ENCODE results near the gene PANK4. TPM values are rescaled to one million over a fixed set of nuclear protein-coding genes. Genes with fewer than 3 reads are reported as not detected.
"Not testable (repeated sequence)": the region's sequence is repeated elsewhere in the genome, so short reads cannot be mapped to it uniquely, and the experiment has no call there.

PANK4 gene
- total RNA-seq, 1 donor from 2014 or later, result 22.4 TPM

GRCh38 chr1:2460996-2461751, 65.2 kb downstream of the PANK4 start:
- no peak for DNase-seq (ENCODE audit: low read depth, low spot score)

DNA sequence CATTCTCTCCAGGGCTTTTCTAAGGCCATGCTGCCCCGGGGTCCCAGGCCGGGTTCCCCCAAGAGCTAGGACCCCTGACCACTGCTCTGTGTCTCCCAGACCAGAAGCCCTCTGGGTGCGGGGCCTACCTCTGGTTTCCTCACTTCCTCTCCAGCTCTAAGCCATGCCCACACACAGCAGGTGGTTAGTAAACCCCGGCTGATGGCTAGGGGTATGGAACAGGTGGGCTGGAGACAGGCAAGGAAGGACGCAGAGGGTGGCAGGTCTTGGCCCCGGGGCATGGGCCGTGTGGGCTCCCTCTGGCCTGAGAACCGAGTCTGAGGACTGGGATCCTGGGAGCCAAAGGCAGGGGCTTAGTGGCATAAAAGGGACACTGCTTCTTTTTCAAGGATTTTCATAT, 66.2 kb downstream of the PANK4 start:
- no peak for DNase-seq (ENCODE audit: low read depth, low spot score)

DNA sequence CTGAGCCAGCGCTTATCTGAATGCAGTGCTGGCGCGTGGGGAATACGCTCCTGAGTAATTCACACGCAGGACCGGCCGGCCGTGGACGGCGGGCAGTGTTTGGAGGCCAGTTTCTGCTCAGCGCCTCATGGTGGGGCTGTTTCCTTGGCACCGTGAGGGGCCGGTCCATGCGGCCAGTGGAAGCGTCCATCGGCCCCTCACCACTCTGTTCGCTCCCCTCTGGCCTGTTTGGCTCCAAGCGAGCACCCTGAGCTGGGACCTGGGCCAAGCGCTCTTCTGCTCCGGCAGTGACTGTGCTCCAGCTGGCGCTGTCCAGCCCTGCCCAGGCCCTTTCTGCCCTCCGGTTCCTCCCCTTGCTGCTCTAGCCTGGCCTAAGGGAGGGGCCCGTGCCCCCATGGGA, 66.6 kb downstream of the PANK4 start:
- no peak for DNase-seq (ENCODE audit: low read depth, low spot score)

GRCh38 chr1:2459102-2459753, 67.2 kb downstream of the PANK4 start:
- not testable (repeated sequence) for DNase-seq (ENCODE audit: low read depth, low spot score)

- DNase-seq (ENCODE audit: low read depth, low spot score), result no peak
These were observed 67.7 kb downstream of the PANK4 start for GRCh38 chr1:2458687-2459086.

Other genes with a start within 250 kb of the PANK4 start
- 4.1 and 4.3 TPM in 2 replicates for gene MORN1, start 135.0 kb downstream of the PANK4 start, total RNA-seq
- 88.8 and 97.9 TPM in 2 replicates for gene RER1, start 134.8 kb downstream of the PANK4 start, total RNA-seq
- gene PEX10, start 114.0 kb downstream of the PANK4 start, total RNA-seq, result 33.7 and 41.0 TPM in 2 replicates
- 0.04 and 0.13 TPM in 2 replicates for gene PLCH2, start 50.3 kb downstream of the PANK4 start, total RNA-seq
- not detected in 2 replicates for gene HES5, start 3.7 kb upstream of the PANK4 start, total RNA-seq
- 25.5 and 41.0 TPM in 2 replicates for gene TNFRSF14, start 29.8 kb upstream of the PANK4 start, total RNA-seq
- 29.9 and 36.0 TPM in 2 replicates for gene PRXL2B, start 60.2 kb upstream of the PANK4 start, total RNA-seq
- 2.7 and 3.7 TPM in 2 replicates for gene MMEL1, start 106.4 kb upstream of the PANK4 start, total RNA-seq

Data from pulmonary artery endothelial cell (primary cell).